HFF-Myc (cell line): Measurements from ENCODE around the gene ACP4.

Source experiments
- DNase-seq: peaks from one replicate; pipeline ENCODE4 v3.0.0-alpha.2; 2011; ENCODE audit warnings: low read depth; ENCODE audit errors: extremely low read depth
- H3K4me3 ChIP-seq: replicated peaks from 2 replicates; pipeline ENCODE4 v1.5.1; 2011; ENCODE audit warnings: low read depth, mild to moderate bottlenecking, control low read depth, low read length
- TF ChIP-seq, protein P1 (sequence below): IDR thresholded peaks from 2 replicates; pipeline ENCODE4 v1.5.1; 2012; ENCODE audit warnings: mild to moderate bottlenecking, low read depth, low read length, control low read depth; ENCODE audit errors: missing control alignments

ACP4 gene

DNA sequence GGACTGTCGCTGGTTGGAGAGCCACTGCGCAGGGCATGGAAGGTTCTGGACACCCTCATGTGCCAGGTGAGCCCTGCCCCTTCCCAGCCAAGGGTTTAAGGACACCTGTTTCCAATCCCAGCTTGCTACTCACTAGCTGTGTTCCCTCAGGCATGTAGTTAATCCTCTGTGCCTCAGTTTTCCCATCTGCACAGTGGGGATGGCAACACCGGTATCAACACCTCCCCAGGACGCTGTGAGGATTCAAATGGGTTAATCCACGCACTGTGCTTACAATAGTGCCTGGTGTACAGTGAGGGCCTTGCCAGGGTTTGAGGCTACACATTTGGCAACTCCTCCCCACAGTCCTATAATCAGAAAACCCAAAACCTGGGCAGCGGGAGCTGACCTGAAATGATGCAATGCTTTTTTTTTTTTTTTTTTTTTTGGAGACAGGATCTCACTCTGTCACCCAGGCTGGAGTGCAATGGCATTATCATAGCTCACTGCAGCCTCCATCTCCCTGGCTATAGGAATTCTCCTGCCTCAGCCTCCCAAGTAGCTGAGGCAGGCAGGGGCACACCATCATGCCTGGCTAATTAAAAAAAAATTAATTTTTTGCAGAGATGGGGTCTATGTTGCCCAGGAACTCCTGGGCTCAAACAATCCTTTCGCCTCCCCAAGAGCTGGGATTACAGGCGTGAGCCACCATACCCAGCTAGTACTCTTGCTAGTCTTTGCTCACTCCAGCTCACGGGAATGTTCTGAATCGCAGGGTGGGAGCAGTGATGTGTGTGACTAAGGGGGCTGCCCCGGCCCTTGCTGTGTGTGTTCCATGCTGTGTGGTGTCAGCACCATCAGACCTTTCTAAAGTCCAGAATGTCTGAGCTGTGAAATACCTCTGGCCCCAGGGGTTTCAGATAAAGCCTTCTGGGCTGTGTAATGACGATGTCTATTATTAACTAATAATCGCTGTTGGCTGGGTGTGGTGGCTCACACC is 2.3 kb downstream of the ACP4 start:
- TF ChIP-seq, protein P1, sequence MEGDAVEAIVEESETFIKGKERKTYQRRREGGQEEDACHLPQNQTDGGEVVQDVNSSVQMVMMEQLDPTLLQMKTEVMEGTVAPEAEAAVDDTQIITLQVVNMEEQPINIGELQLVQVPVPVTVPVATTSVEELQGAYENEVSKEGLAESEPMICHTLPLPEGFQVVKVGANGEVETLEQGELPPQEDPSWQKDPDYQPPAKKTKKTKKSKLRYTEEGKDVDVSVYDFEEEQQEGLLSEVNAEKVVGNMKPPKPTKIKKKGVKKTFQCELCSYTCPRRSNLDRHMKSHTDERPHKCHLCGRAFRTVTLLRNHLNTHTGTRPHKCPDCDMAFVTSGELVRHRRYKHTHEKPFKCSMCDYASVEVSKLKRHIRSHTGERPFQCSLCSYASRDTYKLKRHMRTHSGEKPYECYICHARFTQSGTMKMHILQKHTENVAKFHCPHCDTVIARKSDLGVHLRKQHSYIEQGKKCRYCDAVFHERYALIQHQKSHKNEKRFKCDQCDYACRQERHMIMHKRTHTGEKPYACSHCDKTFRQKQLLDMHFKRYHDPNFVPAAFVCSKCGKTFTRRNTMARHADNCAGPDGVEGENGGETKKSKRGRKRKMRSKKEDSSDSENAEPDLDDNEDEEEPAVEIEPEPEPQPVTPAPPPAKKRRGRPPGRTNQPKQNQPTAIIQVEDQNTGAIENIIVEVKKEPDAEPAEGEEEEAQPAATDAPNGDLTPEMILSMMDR: no peak
- no peak for DNase-seq
- H3K4me3 ChIP-seq: no peak overlapping the region

DNA sequence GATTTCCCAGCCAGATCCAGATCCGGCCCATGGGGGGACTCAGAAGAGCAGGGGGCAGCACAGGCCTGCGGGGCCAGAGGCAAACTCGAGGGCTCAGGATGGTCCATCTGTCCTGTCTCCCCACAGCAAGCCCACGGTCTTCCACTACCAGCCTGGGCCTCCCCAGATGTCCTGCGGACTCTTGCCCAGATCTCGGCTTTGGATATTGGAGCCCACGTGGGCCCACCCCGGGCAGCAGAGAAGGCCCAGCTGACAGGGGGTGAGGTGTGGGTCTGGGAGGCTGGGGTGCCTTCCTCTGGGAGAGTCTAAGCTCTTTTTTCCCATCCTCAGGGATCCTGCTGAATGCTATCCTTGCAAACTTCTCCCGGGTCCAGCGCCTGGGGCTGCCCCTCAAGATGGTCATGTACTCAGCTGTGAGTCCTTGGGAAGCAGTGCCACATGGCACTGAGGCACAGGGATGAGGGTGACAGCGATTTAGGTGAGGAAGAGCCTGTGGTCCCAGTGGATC is 3.4 kb downstream of the ACP4 start:
- DNase-seq: no peak
- no peak overlapping the region for H3K4me3 ChIP-seq
- TF ChIP-seq, protein P1: no peak

DNA sequence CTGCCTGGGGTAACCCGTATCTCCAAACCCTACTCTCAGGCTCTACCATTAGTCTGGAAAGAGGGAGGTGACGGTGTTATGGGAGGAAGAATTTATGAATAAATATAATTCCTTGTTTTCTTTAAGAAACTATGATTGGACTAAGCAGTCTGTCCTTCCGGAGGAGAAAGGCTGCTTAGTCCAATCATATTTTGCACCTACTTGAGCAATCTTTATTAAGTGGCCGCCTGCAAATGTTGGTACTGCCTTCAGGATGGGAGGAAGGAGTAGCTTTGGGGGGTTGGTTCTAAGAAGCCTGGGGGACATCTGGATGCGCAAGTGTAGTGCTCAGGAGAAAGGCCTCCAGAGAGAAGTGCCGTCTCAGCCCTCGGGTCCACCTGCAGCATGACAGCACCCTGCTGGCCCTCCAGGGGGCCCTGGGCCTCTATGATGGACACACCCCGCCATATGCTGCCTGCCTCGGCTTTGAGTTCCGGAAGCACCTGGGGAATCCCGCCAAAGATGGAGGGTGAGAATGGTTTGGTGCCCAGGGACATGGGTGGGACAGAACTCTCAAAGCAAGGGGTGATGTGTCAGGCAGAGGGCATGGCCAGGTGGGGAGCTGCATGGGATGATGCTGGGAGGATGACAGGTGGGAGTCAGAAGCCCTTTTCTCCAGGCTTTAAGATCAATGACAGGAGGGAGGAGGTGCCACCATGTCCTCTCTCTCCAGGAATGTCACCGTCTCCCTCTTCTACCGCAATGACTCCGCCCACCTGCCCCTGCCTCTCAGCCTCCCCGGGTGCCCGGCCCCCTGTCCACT is 4.1 kb downstream of the ACP4 start:
- no peak overlapping the region for H3K4me3 ChIP-seq
- peak; percentile 16 for DNase-seq
- TF ChIP-seq, protein P1: peak; percentile 26

DNA sequence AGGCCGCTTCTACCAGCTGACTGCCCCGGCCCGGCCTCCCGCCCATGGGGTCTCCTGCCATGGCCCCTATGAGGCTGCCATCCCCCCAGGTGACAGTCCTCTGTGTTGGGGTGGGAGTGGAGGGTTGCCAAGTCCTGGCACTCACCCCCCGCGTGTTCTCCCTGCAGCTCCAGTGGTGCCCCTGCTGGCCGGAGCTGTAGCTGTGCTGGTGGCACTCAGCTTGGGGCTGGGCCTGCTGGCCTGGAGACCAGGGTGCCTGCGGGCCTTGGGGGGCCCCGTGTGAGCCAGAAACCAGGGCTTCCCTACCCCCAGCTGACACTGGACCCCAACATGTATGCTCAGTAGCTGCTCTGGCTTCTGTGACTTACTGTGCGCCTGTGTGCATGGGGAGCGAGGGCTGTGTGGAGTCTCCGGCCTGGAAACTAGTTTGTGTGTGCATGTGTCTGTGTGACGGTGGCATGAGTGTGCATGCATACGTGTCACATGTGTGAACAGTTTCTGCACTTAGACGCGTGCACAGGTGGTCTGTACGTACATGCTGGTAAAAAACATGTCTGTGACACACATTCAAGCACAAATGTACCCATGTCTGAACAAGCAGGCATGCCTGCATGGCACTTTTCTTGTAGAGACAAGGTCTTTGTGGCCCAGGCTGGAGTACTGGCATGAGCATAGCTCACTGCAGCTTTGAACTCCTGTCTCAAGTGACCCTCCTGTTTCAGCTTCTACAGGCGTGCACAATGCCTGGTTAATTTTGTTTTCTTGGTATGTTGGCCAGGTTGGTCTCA is 4.9 kb downstream of the ACP4 start:
- no peak overlapping the region for H3K4me3 ChIP-seq
- peak; percentile 15 for DNase-seq
- TF ChIP-seq, protein P1: peak; percentile 32

DNA sequence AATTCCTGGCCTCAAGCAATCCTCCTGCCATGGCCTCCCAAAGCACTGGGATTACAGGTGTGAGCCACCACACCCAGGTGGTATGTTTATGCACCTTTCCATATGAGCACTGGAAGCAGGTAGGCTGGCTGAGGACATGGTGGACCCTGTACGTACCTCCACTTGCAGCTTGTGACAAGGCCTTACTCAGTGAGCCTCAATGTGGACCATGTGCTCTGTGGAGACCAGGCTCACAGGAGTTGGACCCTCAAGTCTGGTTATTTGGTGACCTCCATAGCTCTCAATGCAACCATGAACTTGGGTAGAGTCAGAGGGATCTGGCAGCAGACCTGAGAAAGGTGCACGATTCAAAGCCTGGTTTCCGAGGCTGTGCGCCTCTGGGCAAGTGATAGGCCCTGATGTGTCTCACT is 5.5 kb downstream of the ACP4 start:
- TF ChIP-seq, protein P1: no peak
- no peak for DNase-seq
- no peak overlapping the region for H3K4me3 ChIP-seq

DNA sequence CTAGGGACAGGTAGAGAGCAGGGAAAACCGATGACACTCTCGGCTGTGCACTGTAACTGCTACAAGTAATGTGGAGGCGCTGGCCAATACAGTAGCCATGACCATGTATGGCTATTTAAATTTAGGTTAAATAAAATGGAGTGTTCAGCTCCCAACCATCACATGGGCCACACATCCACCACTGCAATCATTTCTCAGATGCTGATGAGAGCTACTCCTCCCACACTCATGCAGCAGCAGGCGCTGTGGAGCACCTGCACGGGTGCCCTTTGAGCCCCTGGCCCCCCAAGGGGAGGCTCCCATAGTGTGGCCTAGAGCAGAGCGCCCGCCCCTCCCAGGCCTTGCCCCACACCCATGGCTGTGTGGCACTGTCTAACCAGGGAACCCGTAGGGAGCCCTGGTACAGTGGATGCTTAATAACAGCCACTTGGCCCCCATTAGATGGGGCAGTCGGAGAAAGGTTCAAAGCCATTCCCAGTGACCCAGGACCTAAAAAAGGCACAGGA is 6.0 kb downstream of the ACP4 start:
- TF ChIP-seq, protein P1: peak; percentile 7
- no peak for DNase-seq
- no peak overlapping the region for H3K4me3 ChIP-seq
